Hepatocyte (in vitro differentiated cells): Measurements from ENCODE around the gene NCS1.

Experiments
- EZH2 ChIP-seq: fragments of 200-600 bp; sonication (generic); IDR thresholded peaks from 2 replicates; pipeline ENCODE4 v1.6.1; 2016; ENCODE audit warnings: antibody characterized with exemption, mild to moderate bottlenecking, borderline replicate concordance
- EZH2phosphoT487 ChIP-seq: fragments of 200-600 bp; sonication (generic); IDR thresholded peaks from one replicate; pipeline ENCODE4 v1.6.1; 2018; ENCODE audit warnings: antibody characterized with exemption, mild to moderate bottlenecking, low read depth, moderate library complexity; ENCODE audit not compliant: unreplicated experiment, severe bottlenecking
- TF ChIP-seq, protein P1 (sequence below): fragments of 200-600 bp; sonication (generic); IDR thresholded peaks from 2 replicates; pipeline ENCODE4 v1.5.1; 2016; ENCODE audit warnings: antibody characterized with exemption, mild to moderate bottlenecking; ENCODE audit not compliant: poor library complexity

DNA sequence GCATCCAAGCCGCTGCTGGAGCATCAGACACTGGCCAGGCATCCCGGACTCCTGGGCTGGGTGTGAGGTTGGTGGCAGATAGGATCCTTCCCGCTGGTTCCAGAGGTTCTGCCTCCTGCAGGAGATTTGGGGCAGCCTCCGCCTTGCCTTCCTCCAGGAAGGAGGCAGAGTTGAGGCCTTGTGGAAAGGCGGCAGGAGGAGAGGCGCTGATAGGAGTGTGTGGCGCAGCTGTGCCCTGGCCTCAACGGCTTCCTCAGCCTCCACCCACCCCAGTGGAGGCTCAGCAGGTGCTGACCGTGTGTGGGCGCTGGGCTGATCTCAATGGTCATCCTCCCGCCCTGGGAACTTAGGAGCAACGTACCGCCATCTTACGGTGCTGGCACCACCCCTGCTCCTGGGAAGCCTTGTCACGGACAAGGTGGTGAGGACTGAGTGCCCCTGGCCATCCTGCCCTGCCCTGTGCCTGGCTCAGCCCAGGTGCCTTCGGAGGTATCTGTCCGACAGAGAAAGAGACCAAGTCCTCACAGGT, 10.2 kb downstream of the NCS1 start:
- TF ChIP-seq, protein P1, sequence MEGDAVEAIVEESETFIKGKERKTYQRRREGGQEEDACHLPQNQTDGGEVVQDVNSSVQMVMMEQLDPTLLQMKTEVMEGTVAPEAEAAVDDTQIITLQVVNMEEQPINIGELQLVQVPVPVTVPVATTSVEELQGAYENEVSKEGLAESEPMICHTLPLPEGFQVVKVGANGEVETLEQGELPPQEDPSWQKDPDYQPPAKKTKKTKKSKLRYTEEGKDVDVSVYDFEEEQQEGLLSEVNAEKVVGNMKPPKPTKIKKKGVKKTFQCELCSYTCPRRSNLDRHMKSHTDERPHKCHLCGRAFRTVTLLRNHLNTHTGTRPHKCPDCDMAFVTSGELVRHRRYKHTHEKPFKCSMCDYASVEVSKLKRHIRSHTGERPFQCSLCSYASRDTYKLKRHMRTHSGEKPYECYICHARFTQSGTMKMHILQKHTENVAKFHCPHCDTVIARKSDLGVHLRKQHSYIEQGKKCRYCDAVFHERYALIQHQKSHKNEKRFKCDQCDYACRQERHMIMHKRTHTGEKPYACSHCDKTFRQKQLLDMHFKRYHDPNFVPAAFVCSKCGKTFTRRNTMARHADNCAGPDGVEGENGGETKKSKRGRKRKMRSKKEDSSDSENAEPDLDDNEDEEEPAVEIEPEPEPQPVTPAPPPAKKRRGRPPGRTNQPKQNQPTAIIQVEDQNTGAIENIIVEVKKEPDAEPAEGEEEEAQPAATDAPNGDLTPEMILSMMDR: no peak
- TF ChIP-seq EZH2: no peak
- no peak for TF ChIP-seq EZH2phosphoT487
